HG02938 (cell line): ENCODE measurements around the gene ADAMTS1.
"Not testable (repeated sequence)": the region's sequence is repeated elsewhere in the genome, so short reads cannot be mapped to it uniquely, and the experiment has no call there.

Source experiments
- ATAC-seq: cut with Tn5 transposase; IDR thresholded peaks from one replicate; pipeline ENCODE4 v1.9.1; 2021; ENCODE audit warnings: mild to moderate bottlenecking, moderate library complexity; ENCODE audit not compliant: unreplicated experiment

The ADAMTS1 gene

GRCh38 chr21:26845066-26845758 is at the start of gene ADAMTS1:
Gene ADAMTS1, minus strand, starts transcription at chr21:26845409. Its CDS starts 455 bp downstream, at chr21:26844954.
- ATAC-seq: no peak

DNA sequence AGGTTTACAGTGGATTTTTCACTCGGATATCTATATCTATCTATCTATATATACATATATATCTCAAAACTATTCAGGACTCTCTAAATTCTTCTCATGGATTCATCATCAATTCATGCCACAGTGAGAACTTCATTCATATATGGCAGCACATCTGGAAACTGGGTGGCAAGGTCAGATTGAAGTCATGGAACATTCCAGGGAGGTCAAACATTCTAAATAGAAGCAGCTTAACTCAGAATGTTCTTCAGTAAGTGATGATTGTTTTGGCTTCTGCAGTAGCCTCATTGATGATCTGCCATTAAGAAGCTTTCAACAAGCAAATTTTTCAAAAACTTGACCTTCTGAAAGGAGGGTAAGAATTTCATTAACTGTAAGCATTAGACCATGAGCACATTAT is 46.9 kb upstream of the ADAMTS1 start:
- no peak for ATAC-seq

GRCh38 chr21:26888931-26889330 is 43.7 kb upstream of the ADAMTS1 start:
- ATAC-seq: no peak

GRCh38 chr21:26888256-26888655 is 43.0 kb upstream of the ADAMTS1 start:
- no peak for ATAC-seq

GRCh38 chr21:26887251-26887650 is 42.0 kb upstream of the ADAMTS1 start:
- ATAC-seq: no peak

DNA sequence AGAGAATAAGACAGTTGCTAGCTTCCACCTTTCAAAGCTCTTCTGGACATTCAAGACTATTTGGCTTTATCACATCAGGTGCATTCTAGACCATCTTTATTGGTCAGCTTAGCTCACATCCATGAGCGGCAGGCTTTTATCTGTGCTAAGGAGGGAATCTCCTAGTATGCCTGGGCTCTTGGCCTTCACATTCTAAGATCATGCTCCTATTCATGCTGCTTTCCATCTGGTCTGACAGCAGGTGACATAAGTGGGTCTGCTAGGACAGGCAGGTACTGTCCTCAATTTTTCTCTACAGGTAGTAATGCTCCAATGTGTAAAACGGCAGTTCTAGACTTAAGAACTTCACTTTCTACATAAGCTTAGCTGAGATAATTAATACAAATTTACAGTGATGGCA is 39.2 kb upstream of the ADAMTS1 start:
- ATAC-seq: no peak

GRCh38 chr21:26883768-26884167 is 38.6 kb upstream of the ADAMTS1 start:
- ATAC-seq: no peak

DNA sequence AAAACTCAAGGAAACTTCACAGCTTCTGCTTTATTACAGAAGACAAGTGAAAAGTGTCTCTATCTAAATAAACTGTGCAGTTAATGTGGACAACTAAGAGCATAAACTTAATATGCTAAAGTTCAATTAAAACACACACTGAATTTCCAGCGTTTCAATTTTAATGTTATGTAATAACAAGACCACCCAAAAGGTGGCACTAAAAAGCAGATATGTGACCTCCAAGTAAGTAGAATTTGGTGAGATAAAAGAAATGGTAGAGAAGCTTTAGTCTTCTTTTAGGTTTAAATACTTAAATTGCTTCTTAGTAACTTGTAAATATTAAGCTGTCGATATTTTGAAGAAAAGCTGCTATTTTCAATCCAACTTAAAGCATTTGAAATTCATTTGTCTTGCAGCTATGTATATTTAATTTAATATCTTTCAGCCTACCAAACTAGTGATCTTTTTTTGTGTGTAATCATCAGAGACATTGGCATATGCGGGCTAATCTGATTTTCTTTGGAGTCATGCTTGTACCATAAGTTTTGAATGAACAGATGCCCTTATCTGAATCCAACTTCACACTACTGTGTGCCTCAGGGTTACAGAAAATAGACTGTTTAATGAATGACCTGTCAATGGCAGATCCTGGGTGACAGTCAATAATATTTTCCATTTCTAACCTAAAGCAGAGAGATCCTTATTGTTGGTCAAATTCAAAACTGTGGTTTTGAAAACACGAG is 36.5 kb upstream of the ADAMTS1 start:
- no peak for ATAC-seq

DNA sequence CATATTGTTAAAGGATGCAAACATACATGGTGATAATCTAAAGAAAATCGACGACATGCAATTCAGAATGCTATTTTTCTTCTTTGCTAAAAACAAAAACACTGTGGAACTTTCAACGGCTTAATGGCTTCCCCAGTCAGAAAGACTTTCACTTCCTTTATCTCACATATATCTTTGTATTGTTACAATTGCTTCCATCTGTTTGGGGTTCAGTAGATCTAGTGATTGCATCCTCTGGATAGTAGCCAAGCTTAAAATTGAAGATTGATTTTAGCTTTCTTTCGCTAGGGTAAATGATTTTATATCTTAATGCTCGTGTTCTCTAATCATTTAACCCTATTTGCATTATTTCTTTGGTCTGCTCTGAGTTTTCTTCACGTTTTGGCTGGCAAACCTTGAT is 31.8 kb upstream of the ADAMTS1 start:
- ATAC-seq: no peak

DNA sequence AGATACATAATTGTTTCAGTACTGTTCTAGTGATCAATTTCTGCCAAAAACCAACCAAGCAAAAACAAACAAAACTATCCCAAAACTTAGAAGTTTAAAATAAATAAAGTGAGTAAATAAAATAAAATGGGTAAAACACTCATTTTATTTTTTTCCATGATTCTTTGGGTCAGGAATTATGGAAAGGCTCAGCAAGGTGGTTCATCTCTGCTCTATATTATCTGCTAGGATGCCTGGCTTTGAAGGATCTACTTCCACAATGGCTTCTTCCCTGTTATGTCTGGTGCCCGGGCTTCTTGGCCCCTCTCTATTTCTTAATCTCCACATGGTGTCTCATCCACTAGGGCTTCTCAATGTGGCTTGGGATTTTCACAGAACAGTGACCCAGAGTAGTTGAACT is 29.1 kb upstream of the ADAMTS1 start:
- no peak for ATAC-seq

GRCh38 chr21:26865857-26866256 is 20.6 kb upstream of the ADAMTS1 start:
- no peak for ATAC-seq

GRCh38 chr21:26856871-26857350 is 11.7 kb upstream of the ADAMTS1 start:
- ATAC-seq: not testable (repeated sequence)

GRCh38 chr21:26854695-26855094 is 9.5 kb upstream of the ADAMTS1 start:
- ATAC-seq: not testable (repeated sequence)

DNA sequence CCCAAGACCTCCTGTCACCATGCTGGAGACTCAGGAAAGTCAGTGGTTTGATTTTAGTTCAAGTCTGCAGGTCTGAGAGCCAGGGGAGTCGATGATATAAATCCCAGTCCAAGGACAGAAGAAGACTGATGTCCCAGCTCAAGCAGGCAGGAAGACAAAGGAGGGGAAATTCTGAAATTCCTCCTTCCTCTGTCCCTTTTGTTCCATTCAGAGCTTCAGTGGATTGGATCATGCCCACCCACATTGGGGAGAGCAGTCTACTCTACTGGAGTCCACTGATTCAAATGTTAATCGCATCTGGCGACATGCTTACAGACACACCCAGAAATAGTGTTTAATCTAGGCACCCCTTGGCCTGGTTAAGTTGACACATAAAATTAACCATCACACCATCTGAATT is 7.2 kb upstream of the ADAMTS1 start:
- no peak for ATAC-seq

DNA sequence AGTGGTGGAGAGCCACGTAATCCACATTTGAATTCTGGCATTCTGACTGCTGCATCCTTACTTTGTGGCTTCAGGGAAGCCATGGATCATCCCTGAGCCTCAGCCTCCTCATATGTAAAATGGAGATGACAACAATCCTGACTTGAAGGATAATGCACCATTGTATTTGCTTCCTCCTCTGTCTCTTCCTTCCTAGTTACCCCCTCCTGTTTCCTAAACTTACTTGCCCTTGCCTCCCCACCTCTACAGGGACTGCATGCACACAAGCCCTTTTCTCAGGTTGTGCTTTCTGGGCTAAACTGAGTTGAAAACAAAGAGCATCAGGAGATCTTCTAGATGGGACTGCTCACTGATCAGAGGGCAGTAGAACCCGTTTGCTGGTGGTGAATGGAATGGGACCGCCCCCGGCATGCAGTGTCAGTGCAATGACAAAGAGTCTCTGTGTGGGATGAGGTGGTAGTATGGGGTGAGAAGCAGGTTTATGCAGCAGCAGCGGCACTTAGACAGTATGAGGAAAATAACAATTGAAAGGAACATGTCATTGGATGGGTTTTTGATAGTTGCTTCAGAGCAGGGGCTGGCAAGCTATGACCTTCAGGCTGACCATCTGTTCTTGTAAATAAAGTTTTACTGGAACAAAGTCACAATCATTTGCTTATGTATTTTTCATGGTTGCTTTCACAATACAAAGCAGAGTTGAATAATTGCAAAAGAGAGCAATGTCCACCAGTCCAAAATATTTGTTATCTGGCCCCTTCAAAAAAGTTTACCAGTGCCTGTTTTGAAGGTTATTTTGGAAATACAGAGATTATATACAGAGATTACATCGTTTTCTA is 6.1 kb upstream of the ADAMTS1 start:
- no peak for ATAC-seq

- no peak for ATAC-seq
Measured at GRCh38 chr21:26850116-26850643, 5.0 kb upstream of the ADAMTS1 start.

GRCh38 chr21:26849428-26850115 is 4.4 kb upstream of the ADAMTS1 start:
- no peak for ATAC-seq

- no peak for ATAC-seq
Measured at GRCh38 chr21:26847921-26848320, 2.7 kb upstream of the ADAMTS1 start.

- ATAC-seq: no peak
Measured at GRCh38 chr21:26847002-26847401, 1.8 kb upstream of the ADAMTS1 start.

- ATAC-seq: no peak
Measured at GRCh38 chr21:26846036-26846931, 1.1 kb upstream of the ADAMTS1 start.
